ENCODE measurements around the gene ABCD1.

DNA sequence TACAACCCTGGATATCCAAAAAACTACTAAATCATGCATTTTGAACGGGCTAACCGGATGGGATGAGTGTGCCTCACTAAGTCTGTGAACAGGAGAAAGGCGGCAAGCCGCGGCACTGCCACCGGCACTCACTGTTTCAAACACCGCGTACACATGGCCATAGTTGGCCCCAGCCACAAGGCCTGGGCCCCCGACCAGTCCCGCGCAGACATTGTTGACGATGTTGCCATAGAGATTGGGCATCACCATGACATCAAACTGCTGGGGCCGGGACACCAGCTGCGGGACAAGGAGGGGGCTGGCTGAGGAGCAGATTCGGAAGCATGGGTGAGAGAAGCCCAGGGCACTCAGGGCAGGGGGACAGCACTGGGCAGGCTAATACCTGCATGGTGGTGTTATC is 62.0 kb downstream of the ABCD1 start:
- TF ChIP-seq, protein P1, sequence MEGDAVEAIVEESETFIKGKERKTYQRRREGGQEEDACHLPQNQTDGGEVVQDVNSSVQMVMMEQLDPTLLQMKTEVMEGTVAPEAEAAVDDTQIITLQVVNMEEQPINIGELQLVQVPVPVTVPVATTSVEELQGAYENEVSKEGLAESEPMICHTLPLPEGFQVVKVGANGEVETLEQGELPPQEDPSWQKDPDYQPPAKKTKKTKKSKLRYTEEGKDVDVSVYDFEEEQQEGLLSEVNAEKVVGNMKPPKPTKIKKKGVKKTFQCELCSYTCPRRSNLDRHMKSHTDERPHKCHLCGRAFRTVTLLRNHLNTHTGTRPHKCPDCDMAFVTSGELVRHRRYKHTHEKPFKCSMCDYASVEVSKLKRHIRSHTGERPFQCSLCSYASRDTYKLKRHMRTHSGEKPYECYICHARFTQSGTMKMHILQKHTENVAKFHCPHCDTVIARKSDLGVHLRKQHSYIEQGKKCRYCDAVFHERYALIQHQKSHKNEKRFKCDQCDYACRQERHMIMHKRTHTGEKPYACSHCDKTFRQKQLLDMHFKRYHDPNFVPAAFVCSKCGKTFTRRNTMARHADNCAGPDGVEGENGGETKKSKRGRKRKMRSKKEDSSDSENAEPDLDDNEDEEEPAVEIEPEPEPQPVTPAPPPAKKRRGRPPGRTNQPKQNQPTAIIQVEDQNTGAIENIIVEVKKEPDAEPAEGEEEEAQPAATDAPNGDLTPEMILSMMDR (IDR thresholded peaks at IDR 0.05): no peak
- TF ChIP-seq POLR2AphosphoS5 (IDR thresholded peaks at IDR 0.05): no peak

Measured in esophagus muscularis mucosa (tissue), 3 donors.